ENCODE results near the gene NPC2. TPM values are rescaled to one million over a fixed set of nuclear protein-coding genes. Genes with fewer than 3 reads are reported as not detected.

The NPC2 gene
- total and polyA plus RNA-seq, 9 of the 15 experiments (the other 6 are each of a cell fraction or from before 2014, with no cell fraction given), result 16.6 to 74.1 (median 32.6) TPM

DNA sequence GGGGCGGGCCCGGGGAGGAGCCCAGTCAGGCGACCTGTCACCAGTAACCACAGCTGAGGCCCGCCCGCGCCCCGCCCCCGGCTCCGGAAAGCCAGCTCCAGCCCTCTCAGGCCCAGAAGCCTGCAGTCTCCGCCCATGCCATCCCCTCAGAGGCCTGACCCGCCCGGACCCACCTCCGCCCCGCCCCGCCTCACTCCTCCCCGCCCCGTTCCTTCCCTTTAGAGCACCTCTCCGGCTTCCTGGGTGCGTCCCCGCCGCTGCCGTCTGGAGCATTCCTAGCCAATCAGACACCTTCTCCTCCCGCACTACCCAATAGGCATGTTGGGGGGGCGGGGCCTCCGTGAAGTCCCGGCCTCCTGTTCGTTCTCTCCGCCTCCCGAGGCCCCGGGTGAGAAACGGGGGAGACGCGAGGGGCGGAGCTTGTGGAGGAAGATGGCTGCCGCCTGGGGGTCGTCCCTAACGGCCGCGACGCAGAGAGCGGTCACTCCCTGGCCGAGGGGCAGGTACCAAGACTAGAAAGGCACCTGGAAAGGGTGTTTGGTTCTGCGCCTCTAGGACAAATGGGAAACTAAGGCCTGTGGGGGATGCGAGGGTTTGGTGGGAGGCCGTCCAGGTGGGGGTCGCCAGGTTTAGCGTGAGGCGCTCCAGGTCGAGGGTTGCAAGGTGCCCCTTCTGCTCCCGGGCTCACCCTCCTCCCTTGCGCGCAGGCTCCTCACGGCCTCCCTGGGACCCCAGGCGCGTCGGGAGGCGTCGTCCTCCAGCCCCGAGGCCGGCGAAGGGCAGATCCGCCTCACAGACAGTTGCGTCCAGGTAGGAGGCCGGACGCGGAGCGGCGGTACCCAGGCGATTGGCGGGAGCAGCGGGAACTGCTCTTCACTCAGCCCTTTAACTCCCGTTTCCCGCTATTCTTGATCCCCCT is 497 bp upstream of the NPC2 start, which contains the start of gene ISCA2 (continued):
- TF ChIP-seq, protein P1, sequence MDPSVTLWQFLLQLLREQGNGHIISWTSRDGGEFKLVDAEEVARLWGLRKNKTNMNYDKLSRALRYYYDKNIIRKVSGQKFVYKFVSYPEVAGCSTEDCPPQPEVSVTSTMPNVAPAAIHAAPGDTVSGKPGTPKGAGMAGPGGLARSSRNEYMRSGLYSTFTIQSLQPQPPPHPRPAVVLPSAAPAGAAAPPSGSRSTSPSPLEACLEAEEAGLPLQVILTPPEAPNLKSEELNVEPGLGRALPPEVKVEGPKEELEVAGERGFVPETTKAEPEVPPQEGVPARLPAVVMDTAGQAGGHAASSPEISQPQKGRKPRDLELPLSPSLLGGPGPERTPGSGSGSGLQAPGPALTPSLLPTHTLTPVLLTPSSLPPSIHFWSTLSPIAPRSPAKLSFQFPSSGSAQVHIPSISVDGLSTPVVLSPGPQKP (CRISPR knock-in tag; IDR thresholded peaks at IDR 0.05), result no peak
- no peak for TF ChIP-seq RBM39 (optimal IDR thresholded peaks at IDR 0.05; ENCODE audit: low read depth, low read length)
- TF ChIP-seq, protein P2, sequence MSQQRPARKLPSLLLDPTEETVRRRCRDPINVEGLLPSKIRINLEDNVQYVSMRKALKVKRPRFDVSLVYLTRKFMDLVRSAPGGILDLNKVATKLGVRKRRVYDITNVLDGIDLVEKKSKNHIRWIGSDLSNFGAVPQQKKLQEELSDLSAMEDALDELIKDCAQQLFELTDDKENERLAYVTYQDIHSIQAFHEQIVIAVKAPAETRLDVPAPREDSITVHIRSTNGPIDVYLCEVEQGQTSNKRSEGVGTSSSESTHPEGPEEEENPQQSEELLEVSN (IDR thresholded peaks at IDR 0.05; ENCODE audit: borderline replicate concordance in 1 of 2, extremely low read depth in 1 of 2, insufficient read depth in 1 of 2, insufficient read length in 1 of 2, low read depth in 1 of 2, low read length in 1 of 2, poor library complexity in 1 of 2, severe bottlenecking in 1 of 2), result peak in 1 of 2 experiments; percentile 42
- TF ChIP-seq ARNT (IDR thresholded peaks at IDR 0.05), result no peak
- TF ChIP-seq, protein P3, sequence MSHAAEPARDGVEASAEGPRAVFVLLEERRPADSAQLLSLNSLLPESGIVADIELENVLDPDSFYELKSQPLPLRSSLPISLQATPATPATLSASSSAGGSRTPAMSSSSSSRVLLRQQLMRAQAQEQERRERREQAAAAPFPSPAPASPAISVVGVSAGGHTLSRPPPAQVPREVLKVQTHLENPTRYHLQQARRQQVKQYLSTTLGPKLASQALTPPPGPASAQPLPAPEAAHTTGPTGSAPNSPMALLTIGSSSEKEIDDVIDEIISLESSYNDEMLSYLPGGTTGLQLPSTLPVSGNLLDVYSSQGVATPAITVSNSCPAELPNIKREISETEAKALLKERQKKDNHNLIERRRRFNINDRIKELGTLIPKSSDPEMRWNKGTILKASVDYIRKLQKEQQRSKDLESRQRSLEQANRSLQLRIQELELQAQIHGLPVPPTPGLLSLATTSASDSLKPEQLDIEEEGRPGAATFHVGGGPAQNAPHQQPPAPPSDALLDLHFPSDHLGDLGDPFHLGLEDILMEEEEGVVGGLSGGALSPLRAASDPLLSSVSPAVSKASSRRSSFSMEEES (CRISPR knock-in tag; IDR thresholded peaks at IDR 0.05), result no peak
- peak; percentile 81 for TF ChIP-seq POLR2G (IDR thresholded peaks at IDR 0.05; ENCODE audit: low read depth, low read length)
- no peak for TF ChIP-seq KDM1A (IDR thresholded peaks at IDR 0.05)
- TF ChIP-seq, protein P4, sequence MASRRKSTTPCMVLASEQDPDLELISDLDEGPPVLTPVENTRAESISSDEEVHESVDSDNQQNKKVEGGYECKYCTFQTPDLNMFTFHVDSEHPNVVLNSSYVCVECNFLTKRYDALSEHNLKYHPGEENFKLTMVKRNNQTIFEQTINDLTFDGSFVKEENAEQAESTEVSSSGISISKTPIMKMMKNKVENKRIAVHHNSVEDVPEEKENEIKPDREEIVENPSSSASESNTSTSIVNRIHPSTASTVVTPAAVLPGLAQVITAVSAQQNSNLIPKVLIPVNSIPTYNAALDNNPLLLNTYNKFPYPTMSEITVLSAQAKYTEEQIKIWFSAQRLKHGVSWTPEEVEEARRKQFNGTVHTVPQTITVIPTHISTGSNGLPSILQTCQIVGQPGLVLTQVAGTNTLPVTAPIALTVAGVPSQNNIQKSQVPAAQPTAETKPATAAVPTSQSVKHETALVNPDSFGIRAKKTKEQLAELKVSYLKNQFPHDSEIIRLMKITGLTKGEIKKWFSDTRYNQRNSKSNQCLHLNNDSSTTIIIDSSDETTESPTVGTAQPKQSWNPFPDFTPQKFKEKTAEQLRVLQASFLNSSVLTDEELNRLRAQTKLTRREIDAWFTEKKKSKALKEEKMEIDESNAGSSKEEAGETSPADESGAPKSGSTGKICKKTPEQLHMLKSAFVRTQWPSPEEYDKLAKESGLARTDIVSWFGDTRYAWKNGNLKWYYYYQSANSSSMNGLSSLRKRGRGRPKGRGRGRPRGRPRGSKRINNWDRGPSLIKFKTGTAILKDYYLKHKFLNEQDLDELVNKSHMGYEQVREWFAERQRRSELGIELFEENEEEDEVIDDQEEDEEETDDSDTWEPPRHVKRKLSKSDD (conservative IDR thresholded peaks at IDR 0.05; ENCODE audit: low read length), result no peak
- TF ChIP-seq, protein P5, sequence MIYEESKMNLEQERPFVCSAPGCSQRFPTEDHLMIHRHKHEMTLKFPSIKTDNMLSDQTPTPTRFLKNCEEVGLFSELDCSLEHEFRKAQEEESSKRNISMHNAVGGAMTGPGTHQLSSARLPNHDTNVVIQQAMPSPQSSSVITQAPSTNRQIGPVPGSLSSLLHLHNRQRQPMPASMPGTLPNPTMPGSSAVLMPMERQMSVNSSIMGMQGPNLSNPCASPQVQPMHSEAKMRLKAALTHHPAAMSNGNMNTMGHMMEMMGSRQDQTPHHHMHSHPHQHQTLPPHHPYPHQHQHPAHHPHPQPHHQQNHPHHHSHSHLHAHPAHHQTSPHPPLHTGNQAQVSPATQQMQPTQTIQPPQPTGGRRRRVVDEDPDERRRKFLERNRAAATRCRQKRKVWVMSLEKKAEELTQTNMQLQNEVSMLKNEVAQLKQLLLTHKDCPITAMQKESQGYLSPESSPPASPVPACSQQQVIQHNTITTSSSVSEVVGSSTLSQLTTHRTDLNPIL (CRISPR knock-in tag; IDR thresholded peaks at IDR 0.05), result no peak
- TF ChIP-seq, protein P6, sequence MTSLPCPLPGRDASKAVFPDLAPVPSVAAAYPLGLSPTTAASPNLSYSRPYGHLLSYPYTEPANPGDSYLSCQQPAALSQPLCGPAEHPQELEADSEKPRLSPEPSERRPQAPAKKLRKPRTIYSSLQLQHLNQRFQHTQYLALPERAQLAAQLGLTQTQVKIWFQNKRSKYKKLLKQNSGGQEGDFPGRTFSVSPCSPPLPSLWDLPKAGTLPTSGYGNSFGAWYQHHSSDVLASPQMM (CRISPR knock-in tag; IDR thresholded peaks at IDR 0.05), result no peak
- TF ChIP-seq ZNF124 (CRISPR knock-in tag; IDR thresholded peaks at IDR 0.05), result no peak
- TF ChIP-seq TAF7 (tag; IDR thresholded peaks at IDR 0.05), result peak; percentile 73
- no peak for TF ChIP-seq IFI16 (CRISPR knock-in tag; IDR thresholded peaks at IDR 0.05)
- TF ChIP-seq ZC3H8 (IDR thresholded peaks at IDR 0.05), result no peak
- TF ChIP-seq, protein P7, sequence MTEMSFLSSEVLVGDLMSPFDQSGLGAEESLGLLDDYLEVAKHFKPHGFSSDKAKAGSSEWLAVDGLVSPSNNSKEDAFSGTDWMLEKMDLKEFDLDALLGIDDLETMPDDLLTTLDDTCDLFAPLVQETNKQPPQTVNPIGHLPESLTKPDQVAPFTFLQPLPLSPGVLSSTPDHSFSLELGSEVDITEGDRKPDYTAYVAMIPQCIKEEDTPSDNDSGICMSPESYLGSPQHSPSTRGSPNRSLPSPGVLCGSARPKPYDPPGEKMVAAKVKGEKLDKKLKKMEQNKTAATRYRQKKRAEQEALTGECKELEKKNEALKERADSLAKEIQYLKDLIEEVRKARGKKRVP (CRISPR knock-in tag; IDR thresholded peaks at IDR 0.05), result no peak
- TF ChIP-seq NR1H2 (CRISPR knock-in tag; IDR thresholded peaks at IDR 0.05), result no peak
- no peak for TF ChIP-seq BRF1 (IDR thresholded peaks at IDR 0.05; ENCODE audit: borderline replicate concordance, extremely low read depth, insufficient read length)

Data from K562 (cell line).